Embryonic facial prominence (tissue), 1 donor: ENCODE results near the gene PKNOX2.

Experiments used
- DNase-seq: peaks from one replicate; pipeline ENCODE4 v3.0.0-alpha.2; 2016; ENCODE audit errors: extremely low spot score

PKNOX2 gene

DNA sequence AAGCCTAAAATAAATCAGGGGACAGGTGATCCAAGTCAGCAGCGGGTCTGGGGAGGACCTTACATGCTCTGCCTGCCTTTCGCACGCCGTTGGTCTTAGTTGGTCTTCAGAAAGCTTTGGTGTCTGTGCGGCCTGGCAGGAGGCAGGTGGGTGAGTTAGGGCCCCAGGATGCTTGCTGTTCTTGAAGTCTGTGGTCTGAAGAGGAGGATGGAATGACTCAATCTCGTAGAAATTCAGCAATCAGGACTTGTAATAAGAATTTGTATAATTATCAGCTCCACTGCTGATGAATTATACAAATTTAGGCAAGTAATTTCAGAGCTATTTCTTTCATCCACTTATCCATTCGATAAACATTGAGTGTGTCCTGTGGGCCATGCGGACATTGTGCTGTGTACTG, 193.0 kb downstream of the PKNOX2 start:
- no peak for DNase-seq

DNA sequence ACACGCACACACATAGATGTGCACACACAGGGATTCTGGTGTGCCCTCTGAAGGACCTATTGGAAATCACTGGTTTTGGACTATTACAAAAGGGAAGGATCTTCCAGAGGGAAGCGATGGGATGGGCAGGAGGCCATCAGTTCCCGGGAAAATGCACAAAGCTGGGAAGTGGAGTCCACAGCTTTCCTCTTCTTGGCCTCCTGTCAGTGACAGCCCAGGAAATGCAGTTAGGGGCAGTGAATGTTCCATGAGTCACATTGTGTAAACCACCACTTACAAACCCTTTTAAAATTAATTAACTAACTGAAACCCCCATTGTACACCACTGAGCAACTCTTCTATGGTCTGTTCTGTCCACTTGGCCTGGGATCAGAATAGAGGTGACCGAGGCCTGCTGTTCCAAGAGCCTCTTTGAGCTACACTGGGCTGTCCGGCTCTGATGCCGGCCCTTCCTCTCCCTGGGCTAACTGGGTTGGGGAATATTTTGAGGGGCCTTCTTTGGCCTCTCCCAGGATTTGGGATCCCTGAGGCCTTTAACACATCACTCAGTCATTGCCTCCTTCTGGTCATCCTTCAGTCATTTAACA, 193.8 kb downstream of the PKNOX2 start:
- no peak for DNase-seq

DNA sequence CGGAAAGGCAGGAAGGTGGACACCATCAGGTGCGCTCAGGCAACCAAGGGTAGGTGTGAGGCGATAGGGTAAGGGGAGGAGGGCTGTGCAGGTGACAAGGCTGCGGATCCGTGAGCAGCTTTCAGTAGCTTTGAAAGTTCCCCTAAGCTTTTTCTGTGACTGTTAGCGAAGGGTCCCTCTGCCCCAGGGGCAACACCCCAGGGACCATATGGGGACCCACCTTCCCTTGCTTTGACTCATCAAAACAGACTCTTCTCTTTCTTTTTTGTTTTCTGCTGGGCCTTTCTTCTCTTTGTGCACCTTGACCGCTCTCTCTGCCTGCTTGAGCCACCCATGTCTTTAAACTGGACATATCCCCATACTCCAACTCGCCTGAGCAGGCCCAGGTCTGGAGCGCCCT, 194.6 kb downstream of the PKNOX2 start:
- no peak for DNase-seq

DNA sequence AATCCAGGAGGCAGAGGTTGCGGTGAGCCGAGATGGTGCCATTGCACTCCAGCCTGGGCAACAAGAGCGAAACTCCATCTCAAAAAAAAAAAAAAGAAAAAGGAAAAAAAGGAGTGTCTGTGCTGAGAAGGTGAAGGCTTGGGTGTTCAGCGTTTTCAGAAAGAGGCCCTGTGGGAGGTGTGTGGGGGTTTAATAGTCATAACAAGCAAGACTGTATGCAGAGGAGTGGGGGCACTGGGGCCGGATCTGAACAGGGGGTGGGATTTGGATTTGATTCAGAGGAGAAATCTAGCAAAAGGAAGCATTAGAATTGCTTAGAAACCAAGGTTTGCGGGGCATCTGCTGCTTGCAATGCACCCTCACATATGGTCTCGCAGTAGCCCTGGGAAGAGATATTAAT, 195.5 kb downstream of the PKNOX2 start:
- no peak for DNase-seq

DNA sequence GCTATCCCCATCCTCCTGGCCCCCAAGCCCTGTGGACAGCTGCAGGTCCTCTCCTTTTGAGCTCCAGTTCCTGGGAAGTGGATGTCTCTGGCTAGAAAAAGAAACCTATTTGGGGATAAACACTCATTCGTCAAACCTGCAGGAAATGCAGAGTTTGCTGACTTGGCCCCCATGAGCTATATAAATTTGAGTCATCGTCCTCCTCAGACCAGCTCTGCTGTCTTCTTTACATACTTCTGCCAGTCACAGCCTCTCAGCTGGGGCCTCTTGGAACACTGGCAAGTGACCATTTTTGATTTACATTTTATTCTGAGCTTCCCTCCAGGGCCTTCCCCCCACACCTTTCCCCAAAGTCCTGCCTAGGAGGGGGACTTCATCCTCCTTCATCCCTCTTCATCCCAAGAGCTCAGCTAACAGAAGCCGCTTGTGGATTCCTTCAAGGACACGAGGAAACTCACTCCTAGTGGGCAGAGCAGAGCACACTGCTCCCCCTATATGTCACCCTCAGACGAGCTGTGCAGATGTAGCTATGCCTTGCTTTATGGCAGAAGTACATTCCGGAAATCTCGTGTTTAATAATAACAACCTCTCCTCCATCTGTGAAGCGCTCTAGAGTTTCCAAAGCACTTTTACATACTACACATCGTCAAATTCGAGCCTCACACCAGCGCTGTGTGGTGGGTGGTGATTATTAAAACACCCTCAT, 199.7 kb downstream of the PKNOX2 start:
- no peak for DNase-seq

DNA sequence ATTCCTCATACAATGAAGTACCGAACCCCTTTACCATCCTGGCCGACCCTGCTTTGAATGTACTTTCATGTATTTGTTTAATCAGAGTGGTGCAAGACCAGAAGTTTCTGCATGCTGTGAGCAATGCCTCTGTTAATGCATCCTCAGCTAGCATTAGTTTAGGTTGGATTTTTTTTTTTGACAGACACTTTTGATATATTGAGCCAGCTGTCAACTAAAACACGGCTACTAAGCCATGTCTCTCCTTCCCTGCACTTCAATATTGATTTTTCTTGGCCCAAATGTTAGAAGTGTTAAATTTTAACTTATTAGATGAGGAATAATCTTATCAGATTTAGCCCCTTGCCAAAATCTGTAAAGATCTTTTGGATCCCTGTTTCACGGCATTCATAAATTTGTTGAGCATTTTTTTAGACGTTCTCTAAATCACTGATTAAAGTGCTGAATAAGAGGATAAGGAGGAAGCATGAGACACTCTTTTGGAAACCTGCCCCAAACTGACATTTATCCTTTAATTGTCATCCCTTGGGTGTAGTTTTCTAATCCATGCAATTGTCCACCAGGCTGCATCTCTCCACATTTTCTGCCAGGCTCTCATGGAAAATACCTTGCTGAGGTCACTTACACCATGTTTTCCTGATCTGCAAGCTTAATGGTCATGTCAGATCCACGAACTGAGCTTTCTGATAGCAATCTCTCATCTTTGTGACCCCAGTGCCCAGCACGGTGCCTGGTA, 200.8 kb downstream of the PKNOX2 start:
- no peak for DNase-seq

DNA sequence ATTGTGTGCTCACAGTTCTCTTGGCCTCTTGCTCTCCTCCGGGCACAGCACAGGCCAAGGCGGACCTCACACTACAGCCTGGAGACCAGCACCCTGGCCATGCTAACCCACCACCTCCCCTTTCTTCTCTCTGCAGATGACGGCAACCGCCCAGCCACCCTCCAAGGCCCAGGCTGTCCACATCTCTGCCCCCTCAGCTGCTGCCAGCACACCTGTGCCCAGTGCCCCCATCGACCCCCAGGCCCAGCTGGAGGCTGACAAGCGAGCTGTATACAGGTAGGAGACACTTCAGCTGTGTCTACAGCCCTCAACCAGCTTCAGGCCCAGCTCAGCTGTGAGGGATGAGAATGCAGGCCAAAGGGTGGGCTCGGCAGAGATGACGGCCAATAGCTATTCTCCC, 203.2 kb downstream of the PKNOX2 start:
- no peak for DNase-seq

DNA sequence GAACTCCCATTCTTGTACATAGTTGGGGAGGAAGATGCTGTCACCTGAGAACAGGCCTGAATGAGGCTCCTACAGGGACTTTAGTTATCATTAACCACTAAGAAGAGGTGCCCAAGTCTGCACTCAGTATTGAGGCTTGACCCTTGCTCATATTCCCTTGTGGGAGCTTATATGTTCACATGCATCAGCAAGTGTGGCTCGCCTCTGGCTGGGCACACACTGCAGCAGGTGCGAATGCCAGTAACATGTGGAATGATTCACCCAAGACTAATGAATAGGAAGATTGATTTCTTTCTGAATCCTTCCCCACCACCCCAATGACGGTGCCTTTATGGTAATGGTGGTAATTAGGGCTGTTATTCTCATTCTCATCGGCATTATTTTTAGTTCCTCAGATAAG, 204.2 kb downstream of the PKNOX2 start:
- no peak for DNase-seq

DNA sequence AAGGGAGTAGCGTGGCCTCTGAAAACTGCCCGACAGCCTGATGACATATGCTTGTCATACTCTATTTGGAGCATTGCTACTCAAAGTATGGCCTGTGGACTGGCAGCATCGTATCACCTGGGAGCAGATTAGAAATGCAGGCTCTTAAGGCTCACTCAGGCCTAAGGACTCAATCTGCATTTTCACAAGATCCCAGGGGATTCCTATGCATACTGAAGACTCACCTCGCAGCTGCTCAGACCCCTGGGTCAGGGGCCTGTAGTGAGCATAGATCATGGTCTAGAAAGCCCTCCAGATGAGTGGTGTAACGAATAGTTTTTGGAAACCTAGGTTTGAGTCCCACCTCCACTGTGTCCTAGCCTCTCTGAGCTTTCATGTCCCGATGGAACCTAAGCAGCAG, 205.3 kb downstream of the PKNOX2 start:
- no peak for DNase-seq

DNA sequence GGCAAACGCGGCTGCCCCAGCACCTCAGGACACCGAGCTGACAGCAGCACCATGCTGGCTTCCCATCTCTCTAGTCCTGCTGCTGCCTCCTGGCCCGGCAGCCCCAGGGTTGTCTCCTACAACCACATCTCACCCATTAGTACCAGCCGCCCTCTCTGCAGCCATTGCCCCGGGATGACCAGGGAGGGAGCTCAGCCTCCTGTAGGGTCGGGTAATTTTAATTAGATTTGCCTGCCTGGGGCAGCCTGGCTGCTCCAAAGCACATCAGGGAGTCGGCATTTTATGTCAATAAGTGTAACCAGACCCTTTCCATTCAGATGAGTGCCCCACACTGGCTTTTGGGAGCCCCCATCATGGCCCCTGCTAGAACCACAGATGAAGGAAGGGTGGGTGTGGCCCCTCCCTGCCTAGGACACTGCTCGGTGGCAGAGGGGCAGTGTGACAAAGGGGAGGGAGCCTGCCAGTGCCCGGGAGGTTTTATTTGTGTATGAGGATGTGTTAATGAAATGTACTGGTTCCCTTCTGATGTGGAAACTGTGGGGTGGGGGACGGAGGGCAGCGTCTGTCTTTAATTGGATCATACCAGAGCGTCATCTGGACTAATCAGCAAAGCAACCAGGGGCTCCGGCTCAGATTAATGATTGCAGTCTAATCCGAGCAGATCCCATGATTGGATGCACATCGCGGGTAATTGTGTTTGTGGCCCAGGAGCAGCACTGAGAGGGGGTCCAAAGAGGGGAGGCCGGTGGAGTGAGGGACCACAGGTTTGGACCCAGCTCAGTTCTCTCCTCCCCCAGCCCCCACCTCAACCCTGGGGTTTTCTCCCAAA, 206.2 kb downstream of the PKNOX2 start:
- no peak for DNase-seq

DNA sequence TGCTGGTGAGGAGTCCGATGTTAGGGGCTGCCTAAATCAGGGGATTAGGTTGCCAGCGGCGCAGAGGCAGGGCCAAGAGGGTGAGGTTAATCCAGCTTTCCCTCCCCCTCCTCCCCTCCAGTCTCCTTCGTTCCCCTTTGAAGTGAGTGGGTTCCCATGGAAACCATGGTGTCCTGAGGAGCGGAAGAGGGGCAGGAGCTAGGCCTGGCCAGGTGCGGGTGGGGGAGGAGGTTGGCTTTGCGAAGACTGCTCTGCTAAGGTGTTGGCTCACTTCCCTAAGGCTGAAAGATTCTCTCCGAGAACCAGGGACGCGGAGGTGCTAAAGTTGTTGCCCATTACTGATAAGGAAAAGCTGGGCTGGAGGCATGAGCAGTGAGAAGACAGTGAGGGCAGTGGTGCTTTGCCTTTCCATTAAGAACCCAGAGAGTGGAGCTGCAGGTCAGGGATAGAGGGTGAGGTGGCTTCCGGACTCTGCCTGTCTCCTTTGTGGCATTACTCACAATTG, 206.9 kb downstream of the PKNOX2 start:
- DNase-seq: no peak

DNA sequence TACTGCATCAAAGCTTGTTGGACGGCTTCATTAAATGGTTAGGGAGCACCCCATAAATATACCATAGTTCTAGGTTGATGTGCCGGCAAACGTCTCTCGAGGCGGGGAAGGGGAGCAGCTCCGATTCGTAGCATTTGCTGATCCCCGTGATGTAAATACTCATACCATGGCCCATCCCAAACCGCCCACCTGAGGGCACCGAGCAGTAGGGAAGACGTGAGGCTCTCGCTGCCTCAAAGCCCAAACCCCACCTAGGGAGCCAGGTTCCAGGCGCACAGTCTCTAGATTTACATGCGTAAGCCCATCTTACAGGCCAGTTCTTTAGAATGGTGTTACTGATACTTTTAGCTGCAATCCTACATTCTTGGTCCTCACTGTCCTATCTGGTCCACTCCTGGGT, 207.5 kb downstream of the PKNOX2 start:
- no peak for DNase-seq

DNA sequence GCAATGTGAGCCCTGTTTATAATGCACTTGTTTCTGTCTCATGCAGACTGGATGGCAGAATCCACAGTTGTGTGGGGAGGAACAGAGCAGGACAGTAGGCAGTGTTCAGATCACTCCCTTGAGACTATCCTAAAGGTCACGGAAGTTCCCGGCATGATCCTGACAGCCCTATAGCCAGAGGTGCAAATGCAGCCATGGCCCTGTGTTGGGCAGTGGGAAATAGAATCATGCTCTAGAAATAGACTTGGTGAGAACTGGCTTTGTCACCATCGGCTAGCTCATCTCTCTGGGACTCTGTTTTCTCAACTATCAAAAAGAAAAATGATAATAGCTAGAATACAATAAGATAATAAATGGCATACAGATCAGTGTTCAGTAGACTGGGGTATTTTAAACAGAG, 208.4 kb downstream of the PKNOX2 start:
- DNase-seq: no peak

DNA sequence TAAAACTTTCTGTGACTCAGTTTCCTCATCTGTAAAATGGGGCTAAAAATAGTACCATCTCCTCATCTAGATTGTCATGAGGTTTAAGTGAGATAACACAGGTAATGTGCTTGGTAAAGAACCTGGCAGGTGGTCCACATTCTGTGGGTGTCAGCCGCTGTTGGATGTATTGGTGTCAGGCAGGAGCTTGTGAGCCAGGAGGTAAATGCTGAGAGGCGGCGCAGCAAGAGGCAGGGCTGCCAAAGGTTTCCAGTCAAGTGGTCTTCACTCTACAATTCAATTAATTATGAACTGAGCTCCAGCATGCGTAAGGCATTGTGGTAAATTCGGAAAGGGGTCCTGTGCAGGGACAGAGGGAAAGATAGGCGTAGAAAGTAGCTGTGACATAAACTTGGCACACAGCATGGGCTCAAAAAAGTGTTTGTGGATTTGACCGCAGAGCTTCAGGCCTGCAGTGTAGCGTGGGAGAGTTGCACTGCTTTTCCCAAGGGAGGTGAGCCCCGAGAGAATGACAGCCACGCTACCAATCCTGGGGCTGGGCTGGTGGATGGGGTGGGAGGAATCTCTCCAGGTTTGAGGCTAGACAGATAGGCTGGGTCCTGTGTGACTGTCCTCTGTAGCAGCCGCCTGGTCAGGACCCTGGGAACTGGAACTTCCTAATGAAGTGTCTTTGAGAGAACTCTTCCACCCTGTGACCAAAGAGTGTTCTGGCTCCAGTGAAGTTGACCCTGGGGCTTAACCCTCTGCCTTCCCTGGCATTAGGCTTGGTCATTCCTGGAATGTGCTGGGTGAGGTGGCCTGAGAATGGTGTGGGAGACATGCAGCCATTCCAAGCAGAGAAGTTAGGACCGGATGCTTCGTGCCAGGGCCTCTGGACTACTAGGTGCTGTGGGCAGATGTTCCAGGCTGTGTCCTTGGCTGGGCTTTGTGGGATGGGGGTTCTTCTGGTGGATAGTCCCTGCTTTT, 209.2 kb downstream of the PKNOX2 start:
- no peak for DNase-seq

DNA sequence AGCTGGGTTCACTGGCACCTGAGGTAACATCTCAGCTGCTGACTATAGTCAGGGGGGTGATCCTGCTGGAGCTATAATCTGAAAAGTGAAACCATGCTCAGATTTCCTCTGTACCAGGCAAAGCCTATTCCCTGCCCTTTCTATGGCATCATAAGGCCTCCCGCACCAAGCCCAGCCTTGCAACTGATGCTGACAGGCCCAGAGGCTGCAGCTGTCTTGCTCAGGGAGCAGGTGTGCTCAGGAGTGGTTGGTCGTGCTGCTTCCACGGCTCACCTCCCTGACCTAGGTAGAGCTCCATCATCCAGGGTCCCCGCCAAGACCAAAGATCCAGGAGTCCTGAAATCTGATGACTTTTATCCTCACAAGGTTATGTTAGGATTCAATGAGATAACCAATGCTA, 209.8 kb downstream of the PKNOX2 start:
- DNase-seq: no peak

DNA sequence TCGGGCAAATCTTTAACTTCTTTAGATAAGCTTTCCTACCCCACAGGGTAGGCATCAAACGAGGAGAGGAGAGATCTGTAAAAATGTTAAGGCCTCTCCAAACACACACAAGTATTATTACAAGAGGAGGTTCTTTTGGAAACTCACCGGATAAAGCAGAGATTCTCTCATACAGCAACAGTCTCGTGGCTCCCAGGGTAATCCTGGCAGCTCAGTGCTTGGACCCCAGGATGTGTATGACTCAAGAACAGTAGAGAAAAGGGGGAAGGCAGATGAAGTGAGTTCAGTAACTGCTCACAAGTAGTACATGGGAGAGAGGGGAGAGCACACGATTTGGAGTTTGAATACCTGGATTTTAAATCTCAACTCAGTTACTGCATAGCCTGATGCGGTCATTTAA, 210.6 kb downstream of the PKNOX2 start:
- DNase-seq: no peak

DNA sequence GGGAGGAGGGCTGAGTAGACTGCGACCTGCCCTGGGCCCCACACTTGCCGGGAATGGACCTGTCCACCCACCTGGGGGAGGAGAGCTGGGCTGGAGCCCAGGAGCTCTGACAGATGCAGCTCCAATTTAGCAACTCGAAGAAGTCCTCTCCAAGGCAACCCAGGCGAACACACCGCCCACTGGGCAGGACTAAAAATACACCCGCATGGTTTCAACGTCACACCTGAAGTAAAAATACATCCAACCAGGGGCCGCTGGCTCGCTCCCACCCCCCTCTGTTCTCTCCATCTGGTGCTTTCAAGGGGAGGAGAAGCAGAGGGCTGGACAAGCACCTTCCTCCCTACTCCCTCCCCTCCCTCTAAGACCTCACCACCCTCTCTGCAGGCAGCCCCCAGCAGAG, 211.6 kb downstream of the PKNOX2 start:
- DNase-seq: peak; percentile 70

DNA sequence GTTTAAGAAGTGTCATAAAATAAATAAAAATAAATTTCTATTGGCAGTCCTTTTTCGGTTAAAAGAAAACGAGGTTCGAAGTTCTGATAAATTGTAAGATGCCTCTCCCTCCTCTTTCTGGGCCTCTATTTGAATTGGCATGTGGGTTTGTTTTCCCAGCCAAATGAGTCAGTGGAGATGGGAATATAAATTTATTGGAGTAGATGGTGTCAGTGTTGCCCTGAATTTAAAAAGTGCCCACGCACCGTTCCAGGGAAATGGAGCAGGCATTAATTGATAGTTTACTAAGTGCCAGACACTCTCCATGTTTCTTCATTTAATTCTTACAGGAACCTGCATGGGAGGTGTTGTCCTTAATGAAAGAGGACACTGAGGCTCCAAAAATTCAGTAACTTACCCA, 212.3 kb downstream of the PKNOX2 start:
- no peak for DNase-seq

DNA sequence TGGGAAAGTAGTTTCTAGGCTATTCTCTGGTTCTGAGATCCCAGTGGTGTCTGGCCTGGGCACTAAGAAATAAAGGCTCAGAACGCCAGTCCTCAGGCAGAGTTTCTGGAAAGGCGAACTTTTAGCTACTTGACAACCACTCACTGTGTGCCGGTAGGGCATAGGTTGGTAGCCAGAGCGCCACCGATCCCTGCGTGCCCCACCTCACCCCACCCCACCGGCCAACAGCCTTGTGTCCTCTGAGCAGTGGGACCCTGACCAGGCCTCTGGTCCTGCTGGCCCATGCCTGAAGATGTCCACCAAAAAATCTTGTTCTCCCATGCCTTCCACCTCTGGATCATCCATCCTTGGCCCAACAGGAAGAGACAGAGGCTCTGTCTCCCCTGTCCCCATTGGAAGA, 213.5 kb downstream of the PKNOX2 start:
- DNase-seq: no peak

DNA sequence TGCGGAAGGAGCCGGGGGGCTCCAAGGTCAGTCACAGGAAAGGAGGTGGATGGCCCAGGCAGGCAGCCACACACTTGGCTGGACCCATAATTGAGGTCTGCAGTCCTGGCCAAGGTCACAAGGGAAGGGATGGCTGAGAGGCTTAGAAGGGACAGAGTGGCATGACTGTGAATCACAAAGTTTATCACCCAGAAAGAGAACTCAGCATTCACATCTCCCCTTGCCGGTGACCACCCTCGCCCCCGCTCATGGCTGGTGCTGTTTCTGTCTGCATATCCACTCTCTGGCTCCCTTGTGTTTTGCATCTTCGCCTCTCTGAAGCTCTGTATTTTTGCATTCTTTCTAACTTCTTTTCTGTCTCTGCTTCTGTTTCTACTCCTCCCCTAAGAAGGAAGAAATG, 214.0 kb downstream of the PKNOX2 start:
- no peak for DNase-seq

DNA sequence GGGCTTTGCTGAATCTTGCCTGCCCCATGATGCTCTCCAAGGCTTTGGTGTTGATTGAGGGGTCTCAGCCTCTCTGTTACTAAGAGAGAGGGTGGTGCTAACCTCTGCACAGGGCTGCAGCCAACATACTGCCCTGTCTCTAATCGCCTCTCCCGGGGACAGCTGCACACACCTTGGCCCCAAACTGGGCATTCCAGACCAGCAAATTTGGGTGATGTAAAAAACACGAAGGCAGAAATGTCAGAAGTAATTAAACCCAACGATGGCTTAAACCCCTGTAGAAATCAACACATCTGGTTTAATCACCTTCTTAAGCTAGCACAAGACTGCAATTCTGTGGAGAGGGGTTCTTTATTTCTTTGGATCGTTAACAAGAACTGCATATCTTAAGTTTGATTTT, 215.0 kb downstream of the PKNOX2 start:
- DNase-seq: no peak
